HCT116 (cell line): ENCODE data around the gene OR1M1. TPM values are rescaled to one million over a fixed set of nuclear protein-coding genes. Genes with fewer than 3 reads are reported as not detected.
A peak's percentile ranks its signal among the peaks of the same experiment; 100 is the strongest.

Source experiments
- ATAC-seq: fragments of 200-7000 bp; cut with Tn5 transposase; 2 replicates; pipeline ENCODE4 v1.9.1; 2020; ENCODE audit warnings: mild to moderate bottlenecking, moderate library complexity
- BruUV-seq: library from RNA; stranded (reverse); fragments of 400-500 nt; replicated peaks from 2 replicates; lab custom pipeline; 2021; lab: Mats Ljungman, UMichigan
- CTCF ChIA-PET: fragments of 300-600 bp; sonication (Branson Sonifier 250); formaldehyde crosslinking; loops from one replicate; lab custom pipeline; 2021; ENCODE audit warnings: antibody characterized with exemption; lab: Charles Lee
- POLR2A ChIA-PET: fragments of 300-600, 350-600 bp; sonication (Branson Sonifier 250); formaldehyde crosslinking; loops from one replicate; lab custom pipeline; 2021; ENCODE audit warnings: antibody characterized with exemption; lab: Charles Lee
- RAD21 ChIA-PET, 2 experiments: fragments of 300-600 bp; sonication (Branson Sonifier 250); formaldehyde crosslinking; loops; one replicate each; lab custom pipeline; 2023; ENCODE audit warnings: low total read pairs in 2 of 2; ENCODE audit not compliant: uncharacterized antibody in 2 of 2, unreplicated experiment in 2 of 2, low non-redundant PET in 1 of 2; lab: Charles Lee
- DNase-seq: peaks from one replicate; pipeline ENCODE4 v3.0.0-alpha.2; 2010; ENCODE audit warnings: low read depth, low spot score
- H2AFZ ChIP-seq: fragments of 200-600 bp; shearing (Covaris generic), sonication (generic); 2 replicates; pipeline ENCODE4 v1.6.1; 2017; ENCODE audit warnings: low read depth, mixed run types, mixed read lengths, antibody characterized with exemption, low read length; ENCODE audit not compliant: poor library complexity, severe bottlenecking
- H3K27ac ChIP-seq: 2 replicates; pipeline ENCODE4 v1.5.1; 2012; ENCODE audit warnings: low read depth, low read length
- H3K27me3 ChIP-seq: fragments of 200-600 bp; sonication (generic); 2 replicates; pipeline ENCODE4 v1.6.1; 2016; ENCODE audit warnings: mixed run types, low read length, mixed read lengths; ENCODE audit not compliant: insufficient read depth
- H3K36me3 ChIP-seq, 2 experiments: fragments of 200-500 bp in 1 of 2; fragments of 200-600 bp in 1 of 2; sonication (Bioruptor generic) in 1 of 2; sonication (generic) in 1 of 2; 2 replicates each; pipeline versions ENCODE4 v1.5.1 to v1.6.1; 2014 to 2016; ENCODE audit warnings: low read length in 2 of 2, inconsistent platforms in 1 of 2, mixed read lengths in 1 of 2, mixed run types in 1 of 2; ENCODE audit not compliant: insufficient read depth in 2 of 2, control insufficient read depth in 1 of 2
- H3K4me1 ChIP-seq, 2 experiments: fragments of 200-600 bp in 1 of 2; sonication (generic) in 1 of 2; 2 replicates each; pipeline versions ENCODE4 v1.5.1 to v1.6.1; 2012 to 2017; ENCODE audit warnings: low read length in 2 of 2, inconsistent platforms in 1 of 2, mild to moderate bottlenecking in 1 of 2, mixed read lengths in 1 of 2, mixed run types in 1 of 2, moderate library complexity in 1 of 2; ENCODE audit not compliant: insufficient read depth in 2 of 2, control insufficient read depth in 1 of 2
- H3K4me2 ChIP-seq: fragments of 200-600 bp; sonication (generic); 2 replicates; pipeline ENCODE4 v1.6.1; 2017; ENCODE audit warnings: mixed run types, low read length, mixed read lengths
- H3K4me3 ChIP-seq, 2 experiments: fragments of 200-600 bp in 1 of 2; sonication (generic) in 1 of 2; replicated peaks in 1 of 2; 2 replicates each; pipeline ENCODE4 v1.5.1; 2011 to 2016; ENCODE audit warnings: low read length in 2 of 2, control low read depth in 1 of 2, low read depth in 1 of 2, mild to moderate bottlenecking in 1 of 2, mixed read lengths in 1 of 2, mixed run types in 1 of 2
- H3K79me2 ChIP-seq: fragments of 200-600 bp; sonication (generic); 2 replicates; pipeline ENCODE4 v1.6.1; 2017; ENCODE audit warnings: mild to moderate bottlenecking, mixed run types, low read length, moderate library complexity, mixed read lengths; ENCODE audit not compliant: insufficient read depth
- H3K9ac ChIP-seq: fragments of 200-600 bp; sonication (generic); 2 replicates; pipeline ENCODE4 v1.6.1; 2016; ENCODE audit warnings: low read length, mixed read lengths
- H3K9me2 ChIP-seq: fragments of 200-600 bp; sonication (generic), shearing (Covaris generic); 2 replicates; pipeline ENCODE4 v1.6.1; 2017; ENCODE audit warnings: mixed run types, mild to moderate bottlenecking, moderate library complexity; ENCODE audit not compliant: insufficient read depth
- H3K9me3 ChIP-seq, 2 experiments: fragments of 200-500 bp in 1 of 2; fragments of 200-600 bp in 1 of 2; sonication (Bioruptor generic) in 1 of 2; sonication (generic) in 1 of 2; 2 replicates each; pipeline ENCODE4 v1.6.1; 2014 to 2017; ENCODE audit warnings: low read length in 2 of 2, mixed read lengths in 2 of 2, inconsistent platforms in 1 of 2, low read depth in 1 of 2, mild to moderate bottlenecking in 1 of 2, mixed run types in 1 of 2, moderate library complexity in 1 of 2; ENCODE audit not compliant: control insufficient read depth in 1 of 2, insufficient read depth in 1 of 2
- H4K20me1 ChIP-seq: fragments of 200-600 bp; sonication (generic), shearing (Covaris generic); 2 replicates; pipeline ENCODE4 v1.6.1; 2017; ENCODE audit warnings: mixed run types, mild to moderate bottlenecking, moderate library complexity; ENCODE audit not compliant: insufficient read depth
- CBX3 ChIP-seq: IDR thresholded peaks from 2 replicates; pipeline ENCODE4 v1.6.1; 2012; ENCODE audit warnings: low read depth
- CEBPB ChIP-seq: IDR thresholded peaks from 2 replicates; pipeline ENCODE4 v1.6.1; 2012; ENCODE audit warnings: low read depth
- EGR1 ChIP-seq: IDR thresholded peaks from 2 replicates; pipeline ENCODE4 v1.6.1; 2012; ENCODE audit warnings: low read depth
- ELF1 ChIP-seq: IDR thresholded peaks from 2 replicates; pipeline ENCODE4 v1.6.1; 2012; ENCODE audit warnings: low read depth, borderline replicate concordance
- EZH2 ChIP-seq: fragments of 200-600 bp; sonication (generic); IDR thresholded peaks from 2 replicates; pipeline ENCODE4 v1.6.1; 2017; ENCODE audit warnings: antibody characterized with exemption, mixed run types
- EZH2phosphoT487 ChIP-seq: fragments of 200-600 bp; IDR thresholded peaks from 2 replicates; pipeline ENCODE4 v1.6.1; 2018; ENCODE audit warnings: antibody characterized with exemption, borderline replicate concordance
- FOSL1 ChIP-seq: IDR thresholded peaks from 2 replicates; pipeline ENCODE4 v1.6.1; 2012; ENCODE audit warnings: low read depth
- JUND ChIP-seq: IDR thresholded peaks from 2 replicates; pipeline ENCODE4 v1.6.1; 2012
- POLR2A ChIP-seq: IDR thresholded peaks from 2 replicates; pipeline ENCODE4 v1.7.0; 2011; ENCODE audit warnings: borderline replicate concordance; ENCODE audit not compliant: insufficient read depth, insufficient read length; ENCODE audit errors: extremely low read depth
- POLR2AphosphoS5 ChIP-seq: IDR thresholded peaks from 2 replicates; pipeline ENCODE4 v1.6.1; 2011; ENCODE audit warnings: mild to moderate bottlenecking, low read depth, low read length, moderate library complexity
- RAD21 ChIP-seq: IDR thresholded peaks from 2 replicates; pipeline ENCODE4 v1.6.1; 2012; ENCODE audit warnings: low read depth, mild to moderate bottlenecking
- SIN3A ChIP-seq: IDR thresholded peaks from 2 replicates; pipeline ENCODE4 v1.6.1; 2012; ENCODE audit warnings: low read depth
- SP1 ChIP-seq: IDR thresholded peaks from 2 replicates; pipeline ENCODE4 v1.6.1; 2012; ENCODE audit warnings: low read depth
- SRF ChIP-seq: IDR thresholded peaks from 2 replicates; pipeline ENCODE4 v1.6.1; 2012; ENCODE audit warnings: low read depth
- TCF7L2 ChIP-seq: IDR thresholded peaks from 2 replicates; pipeline ENCODE4 v1.7.0; 2011; ENCODE audit warnings: borderline replicate concordance, inconsistent platforms; ENCODE audit not compliant: insufficient read depth, insufficient read length; ENCODE audit errors: extremely low read depth
- YY1 ChIP-seq: IDR thresholded peaks from 2 replicates; pipeline ENCODE4 v1.6.1; 2011; ENCODE audit warnings: low read length, low read depth, moderate library complexity, mild to moderate bottlenecking; ENCODE audit not compliant: insufficient replicate concordance; ENCODE audit errors: extremely low read depth
- ZFX ChIP-seq: fragments of 450-650 bp; IDR thresholded peaks from 2 replicates; pipeline ENCODE4 v1.6.1; 2017
- intact Hi-C: fragments of 100-400 bp; cut with micrococcal nuclease; formaldehyde crosslinking; loops from 2 replicates; pipeline ENCODE4 v1.10.0; 2022
- total RNA-seq: library from RNA; stranded (reverse); gene quantifications from one replicate; pipeline ENCODE4 v1.2.1, GENCODE V29; 2021; ENCODE audit not compliant: unreplicated experiment
- TF ChIP-seq, protein P1 (sequence below): IDR thresholded peaks from 2 replicates; pipeline ENCODE4 v1.6.1; 2012
- TF ChIP-seq, protein P2 (sequence below): IDR thresholded peaks from 2 replicates; pipeline ENCODE4 v1.6.1; 2011; ENCODE audit warnings: mild to moderate bottlenecking, low read length, moderate library complexity; ENCODE audit not compliant: insufficient replicate concordance; ENCODE audit errors: extremely low read depth
- TF ChIP-seq, protein P3 (sequence below): IDR thresholded peaks from 2 replicates; pipeline ENCODE4 v1.6.1; 2012; ENCODE audit warnings: low read depth
- TF ChIP-seq, protein P4 (sequence below): IDR thresholded peaks from 2 replicates; pipeline ENCODE4 v1.6.1; 2012

The OR1M1 gene
- total RNA-seq, 1 experiment from 2014 or later, result not detected

GRCh38 chr19:9140159-9140874 lies 53.5 kb downstream of the OR1M1 start, which contains the start of gene ZNF317:
TSS of gene ZNF317 (plus strand) at chr19:9140397. CDS start at chr19:9156017, 15,620 bp downstream.
- no TSS peak for BruUV-seq
- Histone ChIP-seq H3K4me1 (peaks cover 4 to 9% of the 10 kb centered on the region in 2 experiments; a peak in 2 of 4 replicates), H3K9me2 (no peaks in the 10 kb centered on the region), H3K9ac (peak within 1 kb of the TSS; percentile 99), H3K4me3 (peak within 1 kb of the TSS; percentile 90 to 99), H3K36me3 (peaks cover 0 to 18% of the 10 kb centered on the region in 2 experiments; a peak in 1 of 4 replicates), H3K4me2 (peak within 1 kb of the TSS; percentile 95), H3K27ac (peak within 1 kb of the TSS; percentile 54), H3K9me3 (peaks cover 10 to 24% of the 10 kb centered on the region in 2 experiments), H2AFZ (peak within 1 kb of the TSS; percentile 97), H3K79me2 (peaks cover 52% of the 10 kb centered on the region), H3K27me3 (no peaks in the 10 kb centered on the region), H4K20me1 (no peaks in the 10 kb centered on the region)
- ChIA-PET CTCF (no interaction called here), POLR2A (no interaction called here), RAD21 (no interaction called here)
- TF ChIP-seq POLR2A, result peak; percentile 64
- no peak for TF ChIP-seq FOSL1
- peak; percentile 52 for TF ChIP-seq CBX3
- peak; percentile 92 for TF ChIP-seq POLR2AphosphoS5
- TF ChIP-seq SRF, result no peak; the same call in 1 of the 2 replicates
- TF ChIP-seq EGR1, result peak; percentile 58
- TF ChIP-seq, protein P1, sequence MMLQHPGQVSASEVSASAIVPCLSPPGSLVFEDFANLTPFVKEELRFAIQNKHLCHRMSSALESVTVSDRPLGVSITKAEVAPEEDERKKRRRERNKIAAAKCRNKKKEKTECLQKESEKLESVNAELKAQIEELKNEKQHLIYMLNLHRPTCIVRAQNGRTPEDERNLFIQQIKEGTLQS, result no peak
- TF ChIP-seq, protein P2, sequence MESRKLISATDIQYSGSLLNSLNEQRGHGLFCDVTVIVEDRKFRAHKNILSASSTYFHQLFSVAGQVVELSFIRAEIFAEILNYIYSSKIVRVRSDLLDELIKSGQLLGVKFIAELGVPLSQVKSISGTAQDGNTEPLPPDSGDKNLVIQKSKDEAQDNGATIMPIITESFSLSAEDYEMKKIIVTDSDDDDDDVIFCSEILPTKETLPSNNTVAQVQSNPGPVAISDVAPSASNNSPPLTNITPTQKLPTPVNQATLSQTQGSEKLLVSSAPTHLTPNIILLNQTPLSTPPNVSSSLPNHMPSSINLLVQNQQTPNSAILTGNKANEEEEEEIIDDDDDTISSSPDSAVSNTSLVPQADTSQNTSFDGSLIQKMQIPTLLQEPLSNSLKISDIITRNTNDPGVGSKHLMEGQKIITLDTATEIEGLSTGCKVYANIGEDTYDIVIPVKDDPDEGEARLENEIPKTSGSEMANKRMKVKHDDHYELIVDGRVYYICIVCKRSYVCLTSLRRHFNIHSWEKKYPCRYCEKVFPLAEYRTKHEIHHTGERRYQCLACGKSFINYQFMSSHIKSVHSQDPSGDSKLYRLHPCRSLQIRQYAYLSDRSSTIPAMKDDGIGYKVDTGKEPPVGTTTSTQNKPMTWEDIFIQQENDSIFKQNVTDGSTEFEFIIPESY, result peak; percentile 98
- TF ChIP-seq, protein P3, sequence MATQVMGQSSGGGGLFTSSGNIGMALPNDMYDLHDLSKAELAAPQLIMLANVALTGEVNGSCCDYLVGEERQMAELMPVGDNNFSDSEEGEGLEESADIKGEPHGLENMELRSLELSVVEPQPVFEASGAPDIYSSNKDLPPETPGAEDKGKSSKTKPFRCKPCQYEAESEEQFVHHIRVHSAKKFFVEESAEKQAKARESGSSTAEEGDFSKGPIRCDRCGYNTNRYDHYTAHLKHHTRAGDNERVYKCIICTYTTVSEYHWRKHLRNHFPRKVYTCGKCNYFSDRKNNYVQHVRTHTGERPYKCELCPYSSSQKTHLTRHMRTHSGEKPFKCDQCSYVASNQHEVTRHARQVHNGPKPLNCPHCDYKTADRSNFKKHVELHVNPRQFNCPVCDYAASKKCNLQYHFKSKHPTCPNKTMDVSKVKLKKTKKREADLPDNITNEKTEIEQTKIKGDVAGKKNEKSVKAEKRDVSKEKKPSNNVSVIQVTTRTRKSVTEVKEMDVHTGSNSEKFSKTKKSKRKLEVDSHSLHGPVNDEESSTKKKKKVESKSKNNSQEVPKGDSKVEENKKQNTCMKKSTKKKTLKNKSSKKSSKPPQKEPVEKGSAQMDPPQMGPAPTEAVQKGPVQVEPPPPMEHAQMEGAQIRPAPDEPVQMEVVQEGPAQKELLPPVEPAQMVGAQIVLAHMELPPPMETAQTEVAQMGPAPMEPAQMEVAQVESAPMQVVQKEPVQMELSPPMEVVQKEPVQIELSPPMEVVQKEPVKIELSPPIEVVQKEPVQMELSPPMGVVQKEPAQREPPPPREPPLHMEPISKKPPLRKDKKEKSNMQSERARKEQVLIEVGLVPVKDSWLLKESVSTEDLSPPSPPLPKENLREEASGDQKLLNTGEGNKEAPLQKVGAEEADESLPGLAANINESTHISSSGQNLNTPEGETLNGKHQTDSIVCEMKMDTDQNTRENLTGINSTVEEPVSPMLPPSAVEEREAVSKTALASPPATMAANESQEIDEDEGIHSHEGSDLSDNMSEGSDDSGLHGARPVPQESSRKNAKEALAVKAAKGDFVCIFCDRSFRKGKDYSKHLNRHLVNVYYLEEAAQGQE, result no peak
- peak; percentile 51; the same call in 1 of the 2 replicates for TF ChIP-seq SP1
- TF ChIP-seq RAD21, result no peak
- peak; percentile 58 for TF ChIP-seq ZFX
- TF ChIP-seq EZH2phosphoT487, result no peak
- TF ChIP-seq, protein P4, sequence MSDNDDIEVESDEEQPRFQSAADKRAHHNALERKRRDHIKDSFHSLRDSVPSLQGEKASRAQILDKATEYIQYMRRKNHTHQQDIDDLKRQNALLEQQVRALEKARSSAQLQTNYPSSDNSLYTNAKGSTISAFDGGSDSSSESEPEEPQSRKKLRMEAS, result peak; percentile 87
- no peak for TF ChIP-seq CEBPB
- peak; percentile 100 for TF ChIP-seq ELF1
- TF ChIP-seq JUND, result no peak
- peak; percentile 94 for TF ChIP-seq YY1
- peak; percentile 92 for TF ChIP-seq SIN3A
- TF ChIP-seq TCF7L2, result peak; percentile 11
- TF ChIP-seq EZH2, result no peak
- DNase-seq (peak; percentile 84), ATAC-seq (peak; percentile 88)
- intact Hi-C loops, result loop anchor here (5.0 to 10.0 kb wide), 3 partner anchors 172 to 482 kb away; partner anchors contain the start of genes ZNF266 and ZNF561
